NT2/D1 (cell line): ENCODE results near the gene TUBB4B.
"Not testable (repeated sequence)": the region's sequence is repeated elsewhere in the genome, so short reads cannot be mapped to it uniquely, and the experiment has no call there.

Source experiments
- DNase-seq: peaks from one replicate; pipeline ENCODE4 v3.0.0-alpha.2; 2011; ENCODE audit warnings: low read depth, low spot score
- H3K27me3 ChIP-seq: 2 replicates; pipeline ENCODE4 v1.6.0; 2011; ENCODE audit warnings: mild to moderate bottlenecking; ENCODE audit not compliant: insufficient read length, insufficient read depth
- H3K36me3 ChIP-seq: 2 replicates; pipeline ENCODE4 v1.6.1; 2011; ENCODE audit warnings: mild to moderate bottlenecking, low read length, mixed read lengths; ENCODE audit not compliant: insufficient read depth, insufficient read length
- H3K4me1 ChIP-seq: 2 replicates; pipeline ENCODE4 v1.5.1; 2011; ENCODE audit not compliant: insufficient read depth, insufficient read length
- H3K4me3 ChIP-seq: 2 replicates; pipeline ENCODE4 v1.5.1; 2011; ENCODE audit warnings: low read depth; ENCODE audit not compliant: insufficient read length
- H3K9ac ChIP-seq: 2 replicates; pipeline ENCODE4 v1.6.0; 2011; ENCODE audit warnings: low read depth; ENCODE audit not compliant: insufficient read length
- H3K9me3 ChIP-seq: 2 replicates; pipeline ENCODE4 v1.5.1; 2011; ENCODE audit warnings: mild to moderate bottlenecking, low read length; ENCODE audit not compliant: insufficient read depth
- SUZ12 ChIP-seq: IDR thresholded peaks from 2 replicates; pipeline ENCODE4 v1.6.1; 2011; ENCODE audit not compliant: insufficient read length, insufficient read depth; ENCODE audit errors: extremely low read depth
- YY1 ChIP-seq: IDR thresholded peaks from 2 replicates; pipeline ENCODE4 v1.6.1; 2011; ENCODE audit not compliant: insufficient read length, insufficient read depth
- ZNF274 ChIP-seq: IDR thresholded peaks from 2 replicates; pipeline ENCODE4 v1.6.1; 2011; ENCODE audit warnings: mild to moderate bottlenecking, low read depth, low read length

The TUBB4B gene

DNA sequence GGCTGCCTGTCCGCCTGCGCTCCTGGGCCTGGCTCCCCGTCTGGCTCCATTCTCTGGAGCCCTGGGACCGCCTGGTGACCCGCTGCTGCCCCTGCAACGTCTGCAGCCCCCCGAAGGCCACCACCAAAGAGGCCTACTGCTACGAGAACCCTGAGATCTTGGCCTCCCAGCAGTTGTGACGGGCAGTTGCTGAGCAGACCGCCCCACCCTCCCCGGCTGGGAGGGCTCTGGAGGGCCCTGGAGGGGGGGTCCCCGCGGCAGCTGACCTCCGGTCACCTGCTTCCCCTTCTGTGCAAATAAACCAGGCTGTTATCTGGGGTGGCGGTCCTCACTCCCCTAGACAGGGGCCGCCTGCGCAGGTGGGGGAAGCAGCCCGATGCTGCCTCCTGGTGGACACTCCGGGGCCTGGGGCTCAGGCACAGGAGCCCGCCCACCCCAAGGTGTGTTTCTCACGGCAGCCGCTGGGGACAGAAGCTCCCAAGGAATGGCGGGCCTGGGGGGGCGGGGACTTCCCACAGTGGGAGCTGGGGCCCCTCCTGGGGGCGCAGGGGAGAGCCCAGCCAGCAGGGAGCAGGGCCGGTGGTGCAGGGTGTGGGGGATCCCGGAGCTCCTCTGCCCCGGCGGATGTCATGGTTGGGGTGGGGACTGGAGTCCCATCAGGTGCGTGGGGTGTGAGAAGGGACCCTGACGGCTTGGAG lies 4.7 kb upstream of the TUBB4B start:
- Histone ChIP-seq H3K9ac (peak overlapping the region; percentile 62), H3K9me3 (no peaks in the 10 kb centered on the region), H3K36me3 (peaks cover 12% of the 10 kb centered on the region), H3K27me3 (no peaks in the 10 kb centered on the region), H3K4me1 (peaks cover 44% of the 10 kb centered on the region), H3K4me3 (no peak overlapping the region)
- peak; percentile 78 for DNase-seq
- TF ChIP-seq YY1: no peak
- TF ChIP-seq SUZ12: no peak
- no peak for TF ChIP-seq ZNF274

DNA sequence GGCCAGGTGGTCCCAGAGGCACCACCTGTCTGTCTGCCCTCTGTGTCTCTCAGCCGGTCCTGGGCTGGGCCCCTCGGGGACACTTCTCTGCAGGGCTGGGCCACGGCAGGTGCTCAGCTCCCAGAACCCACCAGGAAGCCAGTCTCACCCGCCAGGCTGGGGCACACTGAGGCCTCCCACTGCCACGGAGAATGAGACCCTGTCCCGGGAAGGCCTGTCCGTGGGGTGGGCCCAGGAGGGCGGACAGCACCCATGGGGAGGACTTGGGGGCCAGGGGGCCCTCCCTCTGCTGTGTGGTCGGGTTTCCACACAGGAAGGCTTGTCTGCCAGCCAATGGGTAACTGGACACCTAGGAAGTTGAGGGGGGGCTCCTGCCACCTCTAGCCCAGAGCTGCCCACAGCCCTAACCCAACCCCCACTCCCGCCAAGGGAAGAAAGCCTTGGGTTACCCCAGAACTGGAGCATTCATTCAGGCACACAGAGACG lies 4.1 kb upstream of the TUBB4B start:
- Histone ChIP-seq H3K4me1 (peaks cover 45% of the 10 kb centered on the region), H3K36me3 (peaks cover 17% of the 10 kb centered on the region), H3K4me3 (no peak overlapping the region), H3K9ac (peak overlapping the region; percentile 62), H3K27me3 (no peaks in the 10 kb centered on the region), H3K9me3 (no peaks in the 10 kb centered on the region)
- no peak for DNase-seq
- no peak for TF ChIP-seq SUZ12
- no peak for TF ChIP-seq ZNF274
- no peak for TF ChIP-seq YY1

DNA sequence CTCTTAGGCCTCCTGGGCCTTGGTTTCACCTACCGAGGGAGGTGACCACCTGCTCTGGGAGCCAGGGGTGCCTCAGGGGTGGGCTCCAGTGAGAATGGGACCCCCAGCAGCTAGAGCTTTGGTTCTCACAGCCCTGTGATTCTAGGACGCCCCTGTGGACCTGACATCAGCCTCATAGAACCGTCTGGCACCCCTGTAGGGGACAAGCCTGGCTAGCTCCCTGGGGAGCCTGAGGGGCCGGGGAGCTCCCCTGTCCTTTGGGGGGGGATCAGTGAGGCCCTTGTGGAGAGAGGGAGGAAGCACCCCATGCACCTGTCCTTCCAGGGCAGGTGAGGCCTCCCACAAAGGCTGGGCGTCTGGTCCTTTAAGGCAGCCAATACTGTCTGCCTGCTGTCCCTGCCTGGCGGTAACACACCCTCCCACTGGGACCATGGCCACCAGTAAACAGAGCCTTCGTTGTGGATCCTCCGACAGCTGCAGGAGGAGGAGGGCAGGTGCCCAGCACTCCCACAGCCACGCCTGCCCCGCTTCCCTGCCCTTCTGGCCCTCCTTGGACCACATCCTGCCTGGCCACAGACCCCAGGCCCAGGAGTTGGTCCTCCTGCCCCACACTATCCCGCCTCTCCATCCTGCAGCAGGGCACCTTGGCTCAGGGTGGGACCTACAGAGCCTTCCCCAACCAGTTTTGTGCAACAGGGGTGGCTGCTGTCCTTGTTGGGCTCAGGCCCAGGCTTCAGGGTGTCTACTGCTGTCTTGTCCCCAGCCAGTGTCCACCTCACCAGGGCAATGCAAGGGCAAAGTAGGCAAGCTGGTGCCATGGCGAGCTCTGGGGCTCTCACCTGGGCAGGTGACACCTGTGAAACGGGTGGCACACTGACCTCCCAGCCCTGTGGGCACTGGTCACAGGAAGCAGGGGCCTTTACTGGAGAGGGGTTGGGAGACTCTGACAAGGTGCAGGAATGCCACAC lies 3.0 kb upstream of the TUBB4B start:
- H3K27me3 ChIP-seq: no peaks in the 10 kb centered on the region
- DNase-seq: no peak
- TF ChIP-seq SUZ12 (no peak), YY1 (no peak), ZNF274 (no peak)
- H3K36me3 ChIP-seq: peaks cover 28% of the 10 kb centered on the region
- H3K9me3 ChIP-seq: no peaks in the 10 kb centered on the region
- H3K9ac ChIP-seq: peak overlapping the region; percentile 65
- H3K4me1 ChIP-seq: peaks cover 54% of the 10 kb centered on the region
- no peak overlapping the region for H3K4me3 ChIP-seq

DNA sequence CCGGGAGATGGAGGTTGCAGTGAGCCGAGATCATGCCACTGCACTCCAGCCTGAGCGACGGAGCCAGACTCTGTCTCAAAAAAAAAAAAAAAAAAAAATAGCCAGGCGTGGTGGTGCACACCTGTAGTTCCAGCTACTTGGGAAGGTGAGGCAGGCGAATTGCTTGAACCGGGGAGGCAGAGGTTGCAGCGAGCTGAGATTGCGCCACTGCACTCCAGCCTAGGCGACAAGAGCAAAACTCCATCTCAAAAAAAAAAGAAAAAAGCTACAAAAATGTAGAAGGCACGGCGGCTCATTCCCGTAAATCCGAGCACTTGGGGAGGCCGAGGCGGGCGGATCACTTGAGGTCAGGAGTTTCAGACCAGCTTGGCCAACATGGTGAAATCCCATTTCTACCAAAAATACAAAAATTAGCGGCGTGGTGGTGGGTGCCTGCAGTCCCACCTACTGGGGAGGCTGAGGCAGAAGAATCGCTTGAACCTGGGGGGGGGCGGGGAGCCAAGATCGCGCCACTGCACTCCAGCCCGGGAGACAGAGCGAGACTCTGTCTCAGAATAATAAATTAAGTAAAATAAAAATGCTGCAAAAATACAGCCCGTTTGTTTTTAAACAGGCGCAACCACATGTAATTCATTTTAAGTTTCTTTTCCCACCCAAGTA lies 1.4 kb upstream of the TUBB4B start:
- peak overlapping the region; percentile 91 for H3K4me3 ChIP-seq
- DNase-seq, H3K9me3 ChIP-seq, H3K27me3 ChIP-seq: not testable (repeated sequence)
- peak overlapping the region; percentile 97 for H3K9ac ChIP-seq
- peaks cover 56% of the 10 kb centered on the region for H3K4me1 ChIP-seq
- H3K36me3 ChIP-seq: peaks cover 39% of the 10 kb centered on the region

DNA sequence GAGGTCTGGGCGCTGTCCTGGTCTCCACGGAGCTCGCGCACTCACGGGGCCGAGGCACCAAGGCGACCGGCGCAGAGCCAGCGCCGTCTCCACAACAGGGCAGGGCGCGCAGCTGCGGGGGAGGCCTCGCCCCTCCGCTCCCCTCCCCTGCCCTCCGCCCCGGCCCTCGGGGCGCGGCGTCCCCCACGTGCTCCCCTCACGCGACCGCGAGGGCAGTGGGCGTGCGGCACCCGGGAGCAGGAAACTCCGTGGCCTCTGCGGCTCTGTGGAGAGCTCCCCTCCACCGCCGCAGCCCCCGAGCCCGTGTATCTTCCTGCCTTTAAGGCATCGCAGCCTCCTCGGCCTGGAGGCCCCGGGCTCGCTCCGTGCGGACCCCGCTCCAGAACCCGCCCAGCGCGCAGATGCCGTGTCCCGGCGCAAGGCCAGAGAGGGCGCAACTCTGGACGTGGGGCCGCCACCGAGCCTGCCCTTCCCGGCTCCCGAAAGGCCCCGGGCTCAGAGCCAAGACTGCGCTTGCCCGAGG lies 708 bp upstream of the TUBB4B start:
- peaks cover 55% of the 10 kb centered on the region for H3K4me1 ChIP-seq
- H3K36me3 ChIP-seq: peaks cover 39% of the 10 kb centered on the region
- peak overlapping the region; percentile 97 for H3K9ac ChIP-seq
- H3K27me3 ChIP-seq: no peaks in the 10 kb centered on the region
- no peak for TF ChIP-seq YY1
- TF ChIP-seq ZNF274: no peak
- TF ChIP-seq SUZ12: no peak
- DNase-seq: no peak
- no peaks in the 10 kb centered on the region for H3K9me3 ChIP-seq
- peak overlapping the region; percentile 91 for H3K4me3 ChIP-seq

DNA sequence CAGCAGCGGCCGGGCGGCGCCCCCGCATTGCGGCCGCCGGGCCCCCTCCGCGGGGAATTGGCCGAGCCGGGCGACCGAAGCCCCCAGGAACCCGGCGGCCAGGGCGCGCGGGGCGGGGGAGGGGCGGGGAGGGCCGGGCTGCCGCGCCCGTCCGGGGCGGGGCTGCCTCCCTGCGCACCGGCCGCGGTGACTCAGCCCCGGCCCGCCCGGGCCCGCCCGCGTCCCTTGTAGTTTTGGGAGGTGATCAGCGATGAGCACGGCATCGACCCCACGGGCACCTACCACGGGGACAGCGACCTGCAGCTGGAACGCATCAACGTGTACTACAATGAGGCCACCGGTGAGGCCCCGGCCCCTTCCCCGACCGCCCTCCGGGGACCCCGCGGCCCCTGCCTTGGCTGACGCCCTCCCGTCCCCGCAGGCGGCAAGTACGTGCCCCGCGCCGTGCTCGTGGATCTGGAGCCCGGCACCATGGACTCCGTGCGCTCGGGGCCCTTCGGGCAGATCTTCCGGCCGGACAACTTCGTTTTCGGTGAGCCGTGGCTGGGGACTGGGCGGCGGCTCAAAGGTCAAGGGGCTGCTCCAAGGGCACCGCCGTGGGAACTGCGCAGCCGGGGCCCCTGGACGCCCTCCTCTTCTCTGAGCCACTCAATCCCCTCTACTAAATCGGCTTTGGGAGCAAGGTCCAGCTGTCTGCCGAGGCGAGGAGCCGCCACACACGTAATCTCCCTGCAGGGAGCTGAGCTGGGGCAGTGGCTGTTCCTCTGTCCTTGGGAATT lies 592 bp downstream of the TUBB4B start:
- H3K36me3 ChIP-seq: peaks cover 36% of the 10 kb centered on the region
- no peak for DNase-seq
- peak overlapping the region; percentile 94 for H3K9ac ChIP-seq
- peaks cover 6% of the 10 kb centered on the region for H3K27me3 ChIP-seq
- H3K4me1 ChIP-seq: peaks cover 49% of the 10 kb centered on the region
- H3K4me3 ChIP-seq: peak overlapping the region; percentile 89
- TF ChIP-seq SUZ12 (no peak), ZNF274 (no peak), YY1 (no peak)
- no peaks in the 10 kb centered on the region for H3K9me3 ChIP-seq
